Tibial artery (tissue), 4 donors: ENCODE results near the gene HOXA7.

Experiments used
- DNase-seq, 2 donors: peaks; one replicate each; pipeline ENCODE4 v3.0.0-alpha.2; 2019
- H3K27ac ChIP-seq, 2 donors: fragments of 200-600 bp; sonication (generic) in 1 of 2; 1 replicate in 1 of 2; 2 replicates in 1 of 2; pipeline ENCODE4 v1.5.1; 2018 to 2019; ENCODE audit warnings: mild to moderate bottlenecking in 1 of 2
- H3K27me3 ChIP-seq, 2 donors: fragments of 200-600 bp; sonication (generic) in 1 of 2; one replicate each; pipeline versions ENCODE4 v1.5.1 to v1.6.0; 2016 to 2019
- H3K36me3 ChIP-seq, 3 donors: fragments of 200-600 bp; sonication (generic) in 2 of 3; one replicate each; pipeline ENCODE4 v1.5.1; 2016 to 2019; ENCODE audit warnings: mild to moderate bottlenecking in 2 of 3
- H3K4me1 ChIP-seq, 4 donors: fragments of 200-600 bp; sonication (generic) in 2 of 4; 1 replicate in 3 of 4; 2 replicates in 1 of 4; pipeline ENCODE4 v1.5.1; 2016 to 2019
- H3K4me3 ChIP-seq, 2 donors: fragments of 200-600 bp; sonication (generic) in 1 of 2; 1 replicate in 1 of 2; 2 replicates in 1 of 2; pipeline ENCODE4 v1.5.1; 2018 to 2019; ENCODE audit warnings: mild to moderate bottlenecking in 2 of 2
- H3K9me3 ChIP-seq, 3 donors: fragments of 200-600 bp; sonication (generic) in 1 of 3; one replicate each; pipeline ENCODE4 v1.5.1; 2016 to 2019
- CTCF ChIP-seq, 2 experiments: fragments of 200-600 bp in 1 of 2; fragments of 450-650 bp in 1 of 2; IDR thresholded peaks; one replicate each; pipeline ENCODE4 v1.5.1; 2017 to 2019; ENCODE audit warnings: antibody characterized with exemption in 2 of 2, mild to moderate bottlenecking in 1 of 2, moderate library complexity in 1 of 2
- intact Hi-C: fragments of 100-400 bp; cut with DNase I; formaldehyde crosslinking; loops from one replicate; pipeline ENCODE4 v1.15.0; 2023; ENCODE audit warnings: low total_unique reads

HOXA7 gene

DNA sequence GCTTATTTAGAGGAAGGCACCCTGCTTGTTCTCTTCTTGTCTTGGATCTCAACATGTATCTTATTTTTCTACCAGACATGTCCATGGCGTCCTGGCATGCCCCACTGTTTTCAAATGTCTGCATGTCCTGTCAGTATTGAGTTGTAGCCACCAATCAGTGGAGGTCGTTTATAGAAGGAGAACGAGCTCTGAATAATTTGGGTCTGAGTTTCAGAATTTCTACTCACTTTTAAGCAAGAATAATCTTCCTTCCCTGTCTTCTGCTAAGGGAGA is 46.3 kb upstream of the HOXA7 start:
- H3K9me3 ChIP-seq, result no peaks in the 10 kb centered on the region
- intact Hi-C loops, result loop anchor here (10.0 kb wide), 1 partner anchor 372 kb away; no protein-coding TSS in a partner anchor
- DNase-seq, result no peak
- H3K27ac ChIP-seq, result no peak overlapping the region
- H3K4me1 ChIP-seq, result peaks cover 0 to 48% (median 26%) of the 10 kb centered on the region in 4 donors
- peaks cover 4 to 97% of the 10 kb centered on the region in 2 donors for H3K27me3 ChIP-seq
- H3K36me3 ChIP-seq, result no peaks in the 10 kb centered on the region
- H3K4me3 ChIP-seq, result no peak overlapping the region
- TF ChIP-seq CTCF (IDR thresholded peaks at IDR 0.05), result no peak

- peak in 1 of 2 donors; percentile 47 for DNase-seq
- Histone ChIP-seq H3K9me3 (no peaks in the 10 kb centered on the region), H3K27ac (no peak overlapping the region), H3K36me3 (no peaks in the 10 kb centered on the region), H3K4me3 (no peak overlapping the region), H3K27me3 (peaks cover 4 to 98% of the 10 kb centered on the region in 2 donors), H3K4me1 (peaks cover 0 to 48% (median 26%) of the 10 kb centered on the region in 4 donors)
- no peak for TF ChIP-seq CTCF (IDR thresholded peaks at IDR 0.05)
- intact Hi-C loops, result loop anchor here (10.0 kb wide), 1 partner anchor 373 kb away; no protein-coding TSS in a partner anchor
Measured at GRCh38 chr7:27202018-27202861, 45.8 kb upstream of the HOXA7 start.

GRCh38 chr7:27201580-27202017 is 45.1 kb upstream of the HOXA7 start:
- no peak for TF ChIP-seq CTCF (IDR thresholded peaks at IDR 0.05)
- Histone ChIP-seq H3K9me3 (no peaks in the 10 kb centered on the region), H3K4me1 (peaks cover 0 to 48% (median 26%) of the 10 kb centered on the region in 4 donors), H3K36me3 (no peaks in the 10 kb centered on the region), H3K27ac (no peak overlapping the region), H3K4me3 (no peak overlapping the region), H3K27me3 (peaks cover 4 to 98% of the 10 kb centered on the region in 2 donors)
- DNase-seq, result peak in 1 of 2 donors; percentile 52
- intact Hi-C loops, result loop anchor here (10.0 kb wide), 1 partner anchor 373 kb away; no protein-coding TSS in a partner anchor

- Histone ChIP-seq H3K27me3 (peaks cover 4 to 97% of the 10 kb centered on the region in 2 donors), H3K36me3 (no peaks in the 10 kb centered on the region), H3K4me3 (peak overlapping the region in 1 of 2 donors; percentile 44), H3K9me3 (no peaks in the 10 kb centered on the region), H3K27ac (no peak overlapping the region), H3K4me1 (peaks cover 0 to 48% (median 26%) of the 10 kb centered on the region in 4 donors)
- peak in 1 of 2 donors; percentile 51 for DNase-seq
- TF ChIP-seq CTCF (IDR thresholded peaks at IDR 0.05), result no peak
- intact Hi-C loops, result loop anchor here (10.0 kb wide), 1 partner anchor 374 kb away; no protein-coding TSS in a partner anchor
Measured at GRCh38 chr7:27200761-27201579, 44.5 kb upstream of the HOXA7 start.

DNA sequence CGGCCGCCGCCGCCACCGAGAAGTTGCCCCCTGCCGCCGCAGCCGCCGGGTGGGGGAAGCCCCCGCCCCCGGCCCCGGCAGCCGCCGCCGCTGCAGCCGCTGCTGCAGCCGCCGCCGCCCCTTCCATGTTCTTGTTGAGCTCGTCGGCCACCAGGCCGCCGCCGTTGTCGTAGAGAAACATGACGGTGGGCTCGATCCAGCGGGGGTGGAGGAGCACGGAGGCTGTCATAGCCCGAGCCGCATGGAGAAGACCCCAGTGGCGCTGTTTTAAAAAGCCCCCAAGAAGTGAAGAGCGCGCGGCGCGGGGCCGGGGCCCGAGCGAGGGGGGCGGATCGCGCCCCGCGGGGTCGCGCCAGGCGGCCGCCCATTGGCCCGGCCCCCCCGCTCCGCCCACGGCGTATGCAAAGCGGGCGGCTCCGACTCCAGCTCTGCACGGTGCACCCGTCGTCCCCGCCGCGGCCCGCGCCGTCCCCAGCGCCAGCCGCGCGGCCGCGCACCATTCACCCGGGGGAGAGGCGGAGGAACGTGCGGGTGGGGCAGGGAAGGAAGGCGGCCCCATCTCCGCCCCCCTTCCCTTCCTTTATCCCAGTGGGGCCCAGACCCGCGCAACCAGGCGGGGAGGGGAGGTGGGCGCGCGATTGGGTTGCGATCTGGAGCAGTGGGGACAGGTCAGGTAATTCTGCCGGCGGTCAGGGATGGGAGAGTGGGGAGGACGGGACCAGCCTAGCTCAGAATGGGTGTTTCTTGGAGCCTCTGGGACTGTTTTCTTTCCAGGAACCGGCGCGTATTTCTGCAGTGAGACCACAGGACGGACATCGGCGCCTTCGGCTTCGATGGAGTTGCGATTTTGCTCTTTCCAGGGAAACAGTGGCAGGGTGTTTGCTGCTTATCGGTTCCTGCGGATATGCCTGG is 43.6 kb upstream of the HOXA7 start, which contains the start of gene HOXA13:
Gene HOXA13, minus strand, starts transcription at position 243 of the 912 bp plus-strand sequence. Its CDS starts 14 bp downstream, at position 229.
- intact Hi-C loops, result loop anchor here (10.0 kb wide), 3 partner anchors 375 to 895 kb away; no protein-coding TSS in a partner anchor
- H3K4me1 ChIP-seq, result peaks cover 0 to 43% (median 21%) of the 10 kb centered on the region in 4 donors
- no peaks in the 10 kb centered on the region for H3K9me3 ChIP-seq
- no peak within 1 kb of the TSS for H3K27ac ChIP-seq
- TF ChIP-seq CTCF (IDR thresholded peaks at IDR 0.05), result no peak
- H3K4me3 ChIP-seq, result peak within 1 kb of the TSS; percentile 35 to 44
- H3K27me3 ChIP-seq, result peaks cover 4 to 97% of the 10 kb centered on the region in 2 donors
- no peaks in the 10 kb centered on the region for H3K36me3 ChIP-seq
- peak in 1 of 2 donors; percentile 65 for DNase-seq
